ENCODE data around the gene CTSH.

The CTSH gene

GRCh38 chr15:78974272-78974918, 29.5 kb upstream of the CTSH start:
- Histone ChIP-seq H3K27me3 (ENCODE audit: control insufficient read depth, insufficient read depth, low read length) (peaks cover 8% of the 10 kb centered on the region), H3K4me1 (ENCODE audit: control insufficient read depth, insufficient read depth, low read length) (no peaks in the 10 kb centered on the region), H3K9ac (ENCODE audit: low read depth, low read length) (no peak overlapping the region), H3K9me3 (ENCODE audit: control insufficient read depth, insufficient read depth, low read length) (no peaks in the 10 kb centered on the region), H3K36me3 (ENCODE audit: control insufficient read depth, insufficient read depth, low read length) (no peaks in the 10 kb centered on the region), H3K4me3 (ENCODE audit: low read depth, low read length) (no peak overlapping the region)

- H3K27me3 ChIP-seq (ENCODE audit: control insufficient read depth, insufficient read depth, low read length): no peaks in the 10 kb centered on the region
- no peak overlapping the region for H3K4me3 ChIP-seq (ENCODE audit: low read depth, low read length)
- peaks cover 4% of the 10 kb centered on the region for H3K4me1 ChIP-seq (ENCODE audit: control insufficient read depth, insufficient read depth, low read length)
- H3K9ac ChIP-seq (ENCODE audit: low read depth, low read length): no peak overlapping the region
- no peaks in the 10 kb centered on the region for H3K9me3 ChIP-seq (ENCODE audit: control insufficient read depth, insufficient read depth, low read length)
- H3K36me3 ChIP-seq (ENCODE audit: control insufficient read depth, insufficient read depth, low read length): no peaks in the 10 kb centered on the region
These were observed 25.0 kb upstream of the CTSH start for GRCh38 chr15:78969687-78970349.

GRCh38 chr15:78968539-78969271, 23.9 kb upstream of the CTSH start:
- no peak overlapping the region for H3K9ac ChIP-seq (ENCODE audit: low read depth, low read length)
- no peaks in the 10 kb centered on the region for H3K36me3 ChIP-seq (ENCODE audit: control insufficient read depth, insufficient read depth, low read length)
- no peaks in the 10 kb centered on the region for H3K27me3 ChIP-seq (ENCODE audit: control insufficient read depth, insufficient read depth, low read length)
- H3K4me1 ChIP-seq (ENCODE audit: control insufficient read depth, insufficient read depth, low read length): peaks cover 4% of the 10 kb centered on the region
- no peak overlapping the region for H3K4me3 ChIP-seq (ENCODE audit: low read depth, low read length)
- H3K9me3 ChIP-seq (ENCODE audit: control insufficient read depth, insufficient read depth, low read length): no peaks in the 10 kb centered on the region

- H3K9me3 ChIP-seq (ENCODE audit: control insufficient read depth, insufficient read depth, low read length): no peaks in the 10 kb centered on the region
- H3K27me3 ChIP-seq (ENCODE audit: control insufficient read depth, insufficient read depth, low read length): no peaks in the 10 kb centered on the region
- H3K4me1 ChIP-seq (ENCODE audit: control insufficient read depth, insufficient read depth, low read length): peaks cover 4% of the 10 kb centered on the region
- H3K36me3 ChIP-seq (ENCODE audit: control insufficient read depth, insufficient read depth, low read length): no peaks in the 10 kb centered on the region
- H3K9ac ChIP-seq (ENCODE audit: low read depth, low read length): no peak overlapping the region
- H3K4me3 ChIP-seq (ENCODE audit: low read depth, low read length): no peak overlapping the region
These were observed 23.3 kb upstream of the CTSH start for GRCh38 chr15:78968114-78968513.

GRCh38 chr15:78960308-78960707, 15.5 kb upstream of the CTSH start:
- H3K4me3 ChIP-seq (ENCODE audit: low read depth, low read length): no peak overlapping the region
- no peaks in the 10 kb centered on the region for H3K36me3 ChIP-seq (ENCODE audit: control insufficient read depth, insufficient read depth, low read length)
- no peak overlapping the region for H3K9ac ChIP-seq (ENCODE audit: low read depth, low read length)
- no peaks in the 10 kb centered on the region for H3K4me1 ChIP-seq (ENCODE audit: control insufficient read depth, insufficient read depth, low read length)
- no peaks in the 10 kb centered on the region for H3K27me3 ChIP-seq (ENCODE audit: control insufficient read depth, insufficient read depth, low read length)
- H3K9me3 ChIP-seq (ENCODE audit: control insufficient read depth, insufficient read depth, low read length): no peaks in the 10 kb centered on the region

GRCh38 chr15:78959360-78959759, 14.5 kb upstream of the CTSH start:
- no peaks in the 10 kb centered on the region for H3K27me3 ChIP-seq (ENCODE audit: control insufficient read depth, insufficient read depth, low read length)
- no peak overlapping the region for H3K9ac ChIP-seq (ENCODE audit: low read depth, low read length)
- no peaks in the 10 kb centered on the region for H3K36me3 ChIP-seq (ENCODE audit: control insufficient read depth, insufficient read depth, low read length)
- H3K4me3 ChIP-seq (ENCODE audit: low read depth, low read length): no peak overlapping the region
- no peaks in the 10 kb centered on the region for H3K4me1 ChIP-seq (ENCODE audit: control insufficient read depth, insufficient read depth, low read length)
- no peaks in the 10 kb centered on the region for H3K9me3 ChIP-seq (ENCODE audit: control insufficient read depth, insufficient read depth, low read length)

- no peaks in the 10 kb centered on the region for H3K27me3 ChIP-seq (ENCODE audit: control insufficient read depth, insufficient read depth, low read length)
- no peak overlapping the region for H3K9ac ChIP-seq (ENCODE audit: low read depth, low read length)
- H3K36me3 ChIP-seq (ENCODE audit: control insufficient read depth, insufficient read depth, low read length): no peaks in the 10 kb centered on the region
- H3K9me3 ChIP-seq (ENCODE audit: control insufficient read depth, insufficient read depth, low read length): no peaks in the 10 kb centered on the region
- no peak overlapping the region for H3K4me3 ChIP-seq (ENCODE audit: low read depth, low read length)
- H3K4me1 ChIP-seq (ENCODE audit: control insufficient read depth, insufficient read depth, low read length): no peaks in the 10 kb centered on the region
These were observed 12.7 kb upstream of the CTSH start for GRCh38 chr15:78957416-78958093.

GRCh38 chr15:78956937-78957336, 12.1 kb upstream of the CTSH start:
- no peaks in the 10 kb centered on the region for H3K27me3 ChIP-seq (ENCODE audit: control insufficient read depth, insufficient read depth, low read length)
- H3K36me3 ChIP-seq (ENCODE audit: control insufficient read depth, insufficient read depth, low read length): no peaks in the 10 kb centered on the region
- H3K9ac ChIP-seq (ENCODE audit: low read depth, low read length): no peak overlapping the region
- H3K4me1 ChIP-seq (ENCODE audit: control insufficient read depth, insufficient read depth, low read length): no peaks in the 10 kb centered on the region
- H3K4me3 ChIP-seq (ENCODE audit: low read depth, low read length): no peak overlapping the region
- H3K9me3 ChIP-seq (ENCODE audit: control insufficient read depth, insufficient read depth, low read length): no peaks in the 10 kb centered on the region

GRCh38 chr15:78955355-78955754, 10.5 kb upstream of the CTSH start:
- no peak overlapping the region for H3K4me3 ChIP-seq (ENCODE audit: low read depth, low read length)
- H3K9ac ChIP-seq (ENCODE audit: low read depth, low read length): no peak overlapping the region
- H3K9me3 ChIP-seq (ENCODE audit: control insufficient read depth, insufficient read depth, low read length): no peaks in the 10 kb centered on the region
- H3K36me3 ChIP-seq (ENCODE audit: control insufficient read depth, insufficient read depth, low read length): no peaks in the 10 kb centered on the region
- H3K27me3 ChIP-seq (ENCODE audit: control insufficient read depth, insufficient read depth, low read length): no peaks in the 10 kb centered on the region
- H3K4me1 ChIP-seq (ENCODE audit: control insufficient read depth, insufficient read depth, low read length): peaks cover 9% of the 10 kb centered on the region

GRCh38 chr15:78951841-78952238, 7.0 kb upstream of the CTSH start:
- peaks cover 9% of the 10 kb centered on the region for H3K4me1 ChIP-seq (ENCODE audit: control insufficient read depth, insufficient read depth, low read length)
- no peak overlapping the region for H3K4me3 ChIP-seq (ENCODE audit: low read depth, low read length)
- no peaks in the 10 kb centered on the region for H3K9me3 ChIP-seq (ENCODE audit: control insufficient read depth, insufficient read depth, low read length)
- no peak overlapping the region for H3K9ac ChIP-seq (ENCODE audit: low read depth, low read length)
- H3K36me3 ChIP-seq (ENCODE audit: control insufficient read depth, insufficient read depth, low read length): no peaks in the 10 kb centered on the region
- no peaks in the 10 kb centered on the region for H3K27me3 ChIP-seq (ENCODE audit: control insufficient read depth, insufficient read depth, low read length)

- Histone ChIP-seq H3K4me3 (ENCODE audit: low read depth, low read length) (no peak overlapping the region), H3K9ac (ENCODE audit: low read depth, low read length) (no peak overlapping the region), H3K4me1 (ENCODE audit: control insufficient read depth, insufficient read depth, low read length) (peaks cover 9% of the 10 kb centered on the region), H3K36me3 (ENCODE audit: control insufficient read depth, insufficient read depth, low read length) (no peaks in the 10 kb centered on the region), H3K27me3 (ENCODE audit: control insufficient read depth, insufficient read depth, low read length) (peaks cover 4% of the 10 kb centered on the region), H3K9me3 (ENCODE audit: control insufficient read depth, insufficient read depth, low read length) (no peaks in the 10 kb centered on the region)
These were observed 6.3 kb upstream of the CTSH start for GRCh38 chr15:78950902-78951840.
